ELF-1 (cell line): ENCODE data around the gene ERVMER34-1.

Experiments
- DNase-seq: peaks from one replicate; pipeline ENCODE4 v3.0.0-alpha.2; 2016; ENCODE audit warnings: low read depth, low spot score

ERVMER34-1 gene

GRCh38 chr4:52750819-52751486 is at the start of gene ERVMER34-1:
ERVMER34-1 (minus strand) TSS chr4:52751425; CDS start chr4:52745520, 5,905 bp downstream.
- peak; percentile 62 for DNase-seq

GRCh38 chr4:52799813-52800212 is 48.6 kb upstream of the ERVMER34-1 start:
- DNase-seq: peak; percentile 12

- no peak for DNase-seq
Observed at GRCh38 chr4:52795533-52795932, 44.3 kb upstream of the ERVMER34-1 start.

- DNase-seq: no peak
Observed at GRCh38 chr4:52791936-52792335, 40.7 kb upstream of the ERVMER34-1 start.

GRCh38 chr4:52789774-52790173 is 38.5 kb upstream of the ERVMER34-1 start:
- DNase-seq: no peak

- DNase-seq: peak; percentile 23
Observed at GRCh38 chr4:52788806-52789205, 37.6 kb upstream of the ERVMER34-1 start.

GRCh38 chr4:52783069-52783468 is 31.8 kb upstream of the ERVMER34-1 start:
- DNase-seq: no peak

GRCh38 chr4:52780617-52781354 is 29.6 kb upstream of the ERVMER34-1 start:
- DNase-seq: no peak

GRCh38 chr4:52780206-52780605 is 29.0 kb upstream of the ERVMER34-1 start:
- no peak for DNase-seq

- DNase-seq: no peak
Observed at GRCh38 chr4:52760256-52760655, 9.0 kb upstream of the ERVMER34-1 start.

GRCh38 chr4:52755426-52755825 is 4.2 kb upstream of the ERVMER34-1 start:
- DNase-seq: no peak

GRCh38 chr4:52752936-52753335 is 1.7 kb upstream of the ERVMER34-1 start:
- no peak for DNase-seq

- peak; percentile 88 for DNase-seq
Observed at GRCh38 chr4:52751487-52751911, 274 bp upstream of the ERVMER34-1 start.

GRCh38 chr4:52750213-52750612 is 1.0 kb downstream of the ERVMER34-1 start:
- no peak for DNase-seq

GRCh38 chr4:52748432-52748831 is 2.8 kb downstream of the ERVMER34-1 start:
- DNase-seq: no peak

- no peak for DNase-seq
Observed at GRCh38 chr4:52744588-52744987, 6.6 kb downstream of the ERVMER34-1 start.

GRCh38 chr4:52743444-52744019 is 7.7 kb downstream of the ERVMER34-1 start:
- DNase-seq: no peak

GRCh38 chr4:52729586-52729985 is 21.6 kb downstream of the ERVMER34-1 start:
- DNase-seq: no peak

GRCh38 chr4:52728691-52729240 is 22.5 kb downstream of the ERVMER34-1 start:
- DNase-seq: no peak

- DNase-seq: no peak
Observed at GRCh38 chr4:52726826-52727580, 24.2 kb downstream of the ERVMER34-1 start.

- peak; percentile 99 for DNase-seq
Observed at GRCh38 chr4:52721968-52722815, 29.0 kb downstream of the ERVMER34-1 start.
